Right renal pelvis (tissue), 4 donors: ENCODE data around the gene ADAMTSL4. TPM values are rescaled to one million over a fixed set of nuclear protein-coding genes. Genes with fewer than 3 reads are reported as not detected.
"Not testable (repeated sequence)": the region's sequence is repeated elsewhere in the genome, so short reads cannot be mapped to it uniquely, and the experiment has no call there.

Experiments used
- DNase-seq, 4 donors: peaks; one replicate each; pipeline ENCODE4 v3.0.0-alpha.2; 2013; ENCODE audit warnings: low read depth in 4 of 4, low spot score in 3 of 4, missing footprints in 1 of 4
- polyA plus RNA-seq, 4 donors: library from polyadenylated mRNA; unstranded; fragments of 120-200 nt; gene quantifications; one replicate each; pipeline ENCODE4 v1.2.1, GENCODE V29; 2013; ENCODE audit not compliant: insufficient read length in 4 of 4

Gene ADAMTSL4
- polyA plus RNA-seq, 4 donors = 12.4 to 21.0 (median 13.8) TPM

GRCh38 chr1:150579945-150580642 lies 30.9 kb downstream of the ADAMTSL4 start:
- DNase-seq = no peak

- DNase-seq = not testable (repeated sequence)
Measured at GRCh38 chr1:150580966-150581365, 31.8 kb downstream of the ADAMTSL4 start.

- DNase-seq = not testable (repeated sequence)
Measured at GRCh38 chr1:150581437-150581836, 32.2 kb downstream of the ADAMTSL4 start.

- DNase-seq = not testable (repeated sequence)
Measured at GRCh38 chr1:150581962-150582361, 32.8 kb downstream of the ADAMTSL4 start.

- DNase-seq = no peak
Measured at GRCh38 chr1:150582371-150582770, 33.2 kb downstream of the ADAMTSL4 start.

GRCh38 chr1:150596095-150596892 lies 47.1 kb downstream of the ADAMTSL4 start:
- no peak for DNase-seq

GRCh38 chr1:150596976-150597375 lies 47.8 kb downstream of the ADAMTSL4 start:
- no peak for DNase-seq

GRCh38 chr1:150598346-150598745 lies 49.1 kb downstream of the ADAMTSL4 start:
- not testable (repeated sequence) for DNase-seq

- DNase-seq = no peak
Measured at GRCh38 chr1:150601540-150601939, 52.3 kb downstream of the ADAMTSL4 start.

GRCh38 chr1:150602372-150602771 lies 53.2 kb downstream of the ADAMTSL4 start:
- DNase-seq = not testable (repeated sequence)

- no peak for DNase-seq
Measured at GRCh38 chr1:150603711-150604110, 54.5 kb downstream of the ADAMTSL4 start.

GRCh38 chr1:150604226-150604588 lies 55.0 kb downstream of the ADAMTSL4 start:
- DNase-seq = no peak

GRCh38 chr1:150605451-150605731 lies 56.2 kb downstream of the ADAMTSL4 start:
- DNase-seq = not testable (repeated sequence)

- DNase-seq = no peak
Measured at GRCh38 chr1:150606463-150607142, 57.4 kb downstream of the ADAMTSL4 start.

GRCh38 chr1:150609732-150610131 lies 60.5 kb downstream of the ADAMTSL4 start:
- DNase-seq = no peak

Other genes starting within 250 kb of the ADAMTSL4 start
- gene PRPF3, start 227.9 kb upstream of the ADAMTSL4 start, polyA plus RNA-seq = 10 to 100 TPM; 57.4 to 81.1 (median 61.0) TPM
- gene RPRD2, start 185.3 kb upstream of the ADAMTSL4 start, polyA plus RNA-seq = 10 to 100 TPM; 50.0 to 57.7 (median 54.8) TPM
- gene TARS2, start 62.0 kb upstream of the ADAMTSL4 start, polyA plus RNA-seq = 10 to 100 TPM; 24.2 to 28.0 (median 26.0) TPM
- 10 to 100 TPM; 12.0 to 22.1 (median 14.6) TPM for gene ECM1, start 41.3 kb upstream of the ADAMTSL4 start, polyA plus RNA-seq
- gene FALEC, start 33.7 kb upstream of the ADAMTSL4 start, polyA plus RNA-seq = under 1 TPM in 2 of 4 donors, not detected in 2; 0.42 to 0.44 TPM
- gene MCL1, start 30.2 kb downstream of the ADAMTSL4 start, polyA plus RNA-seq = 100 to 1,000 TPM; 155 to 206 (median 189) TPM
- gene ENSA, start 80.2 kb downstream of the ADAMTSL4 start, polyA plus RNA-seq = 100 to 1,000 TPM; 220 to 235 (median 227) TPM
- 10 to 100 TPM; 35.3 to 46.8 (median 43.3) TPM for gene GOLPH3L, start 147.7 kb downstream of the ADAMTSL4 start, polyA plus RNA-seq
- gene HORMAD1, start 171.5 kb downstream of the ADAMTSL4 start, polyA plus RNA-seq = not detected
- gene CTSS, start 216.4 kb downstream of the ADAMTSL4 start, polyA plus RNA-seq = 10 to 100 TPM; 10.6 to 13.8 (median 11.6) TPM